AG09319 (cell line): Measurements from ENCODE around the gene IL12RB1.

Source experiments
- DNase-seq: peaks from one replicate; pipeline ENCODE4 v3.0.0-alpha.2; 2010; ENCODE audit warnings: low read depth; ENCODE audit errors: extremely low read depth
- CTCF ChIP-seq: IDR thresholded peaks from 2 replicates; pipeline ENCODE4 v1.5.1; 2011; ENCODE audit warnings: low read depth, mild to moderate bottlenecking, inconsistent platforms, low read length, moderate library complexity

Gene IL12RB1

GRCh38 chr19:18068395-18068794, 18.3 kb downstream of the IL12RB1 start:
- no peak for TF ChIP-seq CTCF
- DNase-seq: no peak

- DNase-seq: no peak
Measured at GRCh38 chr19:18065173-18065495, 21.6 kb downstream of the IL12RB1 start.

GRCh38 chr19:18063463-18063862, 23.3 kb downstream of the IL12RB1 start:
- DNase-seq: no peak
- no peak for TF ChIP-seq CTCF

More at GRCh38 chr19:18065173-18065495, 21.6 kb downstream of the IL12RB1 start:
- no peak for TF ChIP-seq CTCF

- DNase-seq: no peak
- no peak for TF ChIP-seq CTCF
Measured at GRCh38 chr19:18062028-18062427, 24.7 kb downstream of the IL12RB1 start.

- no peak for DNase-seq
- no peak for TF ChIP-seq CTCF
Measured at GRCh38 chr19:18060472-18060871, 26.3 kb downstream of the IL12RB1 start.

- DNase-seq: no peak
- no peak for TF ChIP-seq CTCF
Measured at GRCh38 chr19:18059902-18060301, 26.8 kb downstream of the IL12RB1 start.

GRCh38 chr19:18059297-18059696, 27.4 kb downstream of the IL12RB1 start:
- TF ChIP-seq CTCF: no peak
- no peak for DNase-seq
